Heart left ventricle (tissue), 16 donors: ENCODE data around the gene MINK1. TPM values are rescaled to one million over a fixed set of nuclear protein-coding genes. Genes with fewer than 3 reads are reported as not detected.

Experiments
- ATAC-seq, 4 donors: fragments of 200-7000 bp; cut with Tn5 transposase; one replicate each; pipeline ENCODE4 v1.9.1; 2020 to 2022; ENCODE audit warnings: moderate library complexity in 4 of 4, mild to moderate bottlenecking in 3 of 4, moderate number of reproducible peaks in 1 of 4
- DNase-seq, 5 donors: peaks; one replicate each; pipeline ENCODE4 v3.0.0-alpha.2; 2020
- H3K27ac ChIP-seq, 12 donors: fragments of 200-600 bp; sonication (generic) in 4 of 12; one replicate each; pipeline versions ENCODE4 v1.5.0 to v1.8.0; 2016 to 2022; ENCODE audit warnings: mild to moderate bottlenecking in 2 of 12
- H3K27me3 ChIP-seq, 9 donors: fragments of 200-600 bp; sonication (generic) in 2 of 9; one replicate each; pipeline versions ENCODE4 v1.5.1 to v1.8.0; 2016 to 2022; ENCODE audit warnings: mild to moderate bottlenecking in 3 of 9
- H3K36me3 ChIP-seq, 9 donors: fragments of 200-600 bp; sonication (generic) in 2 of 9; one replicate each; pipeline versions ENCODE4 v1.5.0 to v1.8.0; 2018 to 2022; ENCODE audit warnings: mild to moderate bottlenecking in 2 of 9
- H3K4me1 ChIP-seq, 12 donors: fragments of 200-600 bp; sonication (generic) in 4 of 12; one replicate each; pipeline versions ENCODE4 v1.5.0 to v1.8.0; 2016 to 2022; ENCODE audit warnings: mild to moderate bottlenecking in 3 of 12
- H3K4me3 ChIP-seq, 12 donors: fragments of 200-600 bp; sonication (generic) in 4 of 12; one replicate each; pipeline versions ENCODE4 v1.5.0 to v1.8.0; 2017 to 2022; ENCODE audit warnings: mild to moderate bottlenecking in 9 of 12, moderate library complexity in 4 of 12
- H3K9me3 ChIP-seq, 12 donors: fragments of 200-600 bp; sonication (generic) in 4 of 12; one replicate each; pipeline versions ENCODE4 v1.5.0 to v1.8.0; 2016 to 2022; ENCODE audit warnings: mild to moderate bottlenecking in 1 of 12
- CTCF ChIP-seq, 12 donors: fragments of 200-600 bp; sonication (generic) in 4 of 12; IDR thresholded peaks; one replicate each; pipeline versions ENCODE4 v1.5.0 to v1.8.0; 2018 to 2022; ENCODE audit warnings: antibody characterized with exemption in 12 of 12, mild to moderate bottlenecking in 5 of 12
- POLR2A ChIP-seq, 2 donors: fragments of 450-650 bp; IDR thresholded peaks; one replicate each; pipeline ENCODE4 v1.6.1; 2017; ENCODE audit warnings: antibody characterized with exemption in 2 of 2, mild to moderate bottlenecking in 2 of 2, moderate library complexity in 2 of 2
- WGBS, 4 donors: extraction: QIAGEN DNeasy Blood & Tissue Kit in 2 of 4; methylation state at CpG; one replicate each; pipeline versions ENCODE4 v1.1.5 to v1.1.7; 2013 to 2018; 5-methylcytosine and 5-hydroxymethylcytosine counted together
- intact Hi-C, 10 donors: fragments of 100-400 bp; cut with DNase I; formaldehyde crosslinking; loops; one replicate each; pipeline versions ENCODE4 v1.11.1 to v1.14.2; 2022
- polyA plus RNA-seq, 2 donors: library from polyadenylated mRNA; stranded (reverse); fragments of 200-250 nt; gene quantifications; one replicate each; pipeline ENCODE4 v1.2.3, GENCODE V29; 2013
- total RNA-seq, 9 donors: library from RNA; depleted of rRNA in 2 of 9; stranded (reverse); fragments of >200 nt in 2 of 9; fragmentation: NEBNext Ultra II Directional in 3 of 9; extraction: Animal tissue kit (Norgen Biotek cat#: 25700) in 3 of 9; gene quantifications; one replicate each; pipeline versions ENCODE4 v1.1.0 to v1.2.4, GENCODE V29; 2016 to 2023
- donor health status: ischemic (EF 13 %, LVEDD 7.1; RV severe dilation, severe dysfunction).
- donor health status: healthy with polysubstance abuse.
- donor health status: DM: no; HTN: yes; CAD: no.
- donor health status: DM: no; HTN: no; CAD: no.
- donor health status: ischemic (EF 25% LVEDD 6.9; RV normal size, moderate dysfunction).
- donor health status: ischemic (EF 25% LVEDD 5.7; RV mildly dilated, moderate dysfunction).
- donor health status: healthy.
- donor health status: DM: yes; HTN: yes; CAD: no.
- donor health status: ischemic (EF 35%, LVEDD 5.7; RV mildly dilated, moderate dysfunction).
- donor health status: nonischemic (EF 11% LVEDD 7.7; RV severe dilation, severe dysfunction).
- donor health status: DM: yes; HTN: yes; CAD: no.
- donor health status: PGD.
- donor health status: ischemic (EF 29% LVEDD 5.4; RV normal size, mild dysfunction).
- donor health status: nonischemic (EF 23%, LVEDD 6.1; RV moderate dilation, normal function).

The MINK1 gene
- total and polyA plus RNA-seq, 11 donors = 23.1 to 55.8 (median 33.0) TPM

GRCh38 chr17:4786516-4786915 is 46.6 kb upstream of the MINK1 start:
- Histone ChIP-seq H3K36me3 (no peaks in the 10 kb centered on the region), H3K27ac (peak overlapping the region in 3 of 12 donors; percentile 22 to 47 (median 31)), H3K27me3 (peaks cover 0 to 50% (median 30%) of the 10 kb centered on the region in 9 donors), H3K4me1 (peaks cover 0 to 50% (median 37%) of the 10 kb centered on the region in 12 donors), H3K9me3 (no peaks in the 10 kb centered on the region), H3K4me3 (peak overlapping the region in 10 of 12 donors; percentile 14 to 48 (median 41))
- intact Hi-C loops = loop anchor here in 7 of 10 donors (2.0 to 10.0 kb wide), 6 partner anchors 51 to 102 kb away; partner anchors contain the start of genes MED11 (in 6 of the 7), ARRB2 (in 2 of the 7), CXCL16 (in 1 of the 7) and ZMYND15 (in 1 of the 7)
- DNase-seq (peak in 1 of 5 donors; percentile 33), ATAC-seq (no peak)
- 5 to 11% (median 6%) methylated on average over 6 of the region's 6 CpGs for WGBS, 4 donors
- TF ChIP-seq CTCF (IDR thresholded peaks at IDR 0.05) (no peak), POLR2A (IDR thresholded peaks at IDR 0.05) (no peak)

- 79 to 88% (median 84%) methylated on average over 14 of the region's 14 CpGs for WGBS, 4 donors
- intact Hi-C loops = loop anchor here (2.0 to 10.0 kb wide), 8 partner anchors 49 to 101 kb away; partner anchors contain the start of genes MED11 (in 7 of the 10), ARRB2 (in 3 of the 10), CXCL16 (in 1 of the 10) and ZMYND15 (in 1 of the 10)
- ATAC-seq (no peak), DNase-seq (no peak)
- Histone ChIP-seq H3K27me3 (peaks cover 0 to 33% (median 18%) of the 10 kb centered on the region in 9 donors), H3K4me3 (peak overlapping the region in 6 of 12 donors; percentile 70 to 95 (median 76)), H3K27ac (peak overlapping the region in 1 of 12 donors; percentile 99), H3K36me3 (no peaks in the 10 kb centered on the region), H3K9me3 (no peaks in the 10 kb centered on the region), H3K4me1 (peaks cover 0 to 50% (median 37%) of the 10 kb centered on the region in 12 donors)
- no peak for TF ChIP-seq CTCF (IDR thresholded peaks at IDR 0.05)
- no peak for TF ChIP-seq POLR2A (IDR thresholded peaks at IDR 0.05)
These were observed 44.9 kb upstream of the MINK1 start for GRCh38 chr17:4788159-4788806.

- intact Hi-C loops = loop anchor here (2.0 to 10.0 kb wide), 8 partner anchors 48 to 100 kb away; partner anchors contain the start of genes MED11 (in 7 of the 10), ARRB2 (in 3 of the 10), CXCL16 (in 1 of the 10) and ZMYND15 (in 1 of the 10)
- DNase-seq = no peak
- H3K4me3 ChIP-seq = peak within 1 kb of the TSS; percentile 49 to 95 (median 72)
- H3K27ac ChIP-seq = peak within 1 kb of the TSS; percentile 90 to 99 (median 96)
- H3K4me1 ChIP-seq = peaks cover 0 to 50% (median 37%) of the 10 kb centered on the region in 12 donors
- H3K27me3 ChIP-seq = peaks cover 0 to 25% (median 11%) of the 10 kb centered on the region in 9 donors
- WGBS, 4 donors = 31 to 46% (median 43%) methylated on average over 43 to 62 of the region's 62 CpGs
- no peaks in the 10 kb centered on the region for H3K9me3 ChIP-seq
- TF ChIP-seq CTCF (IDR thresholded peaks at IDR 0.05) = no peak
- TF ChIP-seq POLR2A (IDR thresholded peaks at IDR 0.05) = no peak
- H3K36me3 ChIP-seq = no peaks in the 10 kb centered on the region
- peak in 1 of 4 donors; percentile 1 for ATAC-seq
These were observed 44.1 kb upstream of the MINK1 start, which contains the start of gene GLTPD2 for GRCh38 chr17:4788807-4789700. Gene GLTPD2, plus strand, starts transcription at chr17:4788964. Its CDS starts 48 bp downstream, at chr17:4789012.
